HG03097 (cell line): ENCODE results near the gene LINC00632.

Source experiments
- ATAC-seq: cut with Tn5 transposase; IDR thresholded peaks from one replicate; pipeline ENCODE4 v1.9.1; 2021; ENCODE audit not compliant: unreplicated experiment, low FRiP score

The LINC00632 gene

DNA sequence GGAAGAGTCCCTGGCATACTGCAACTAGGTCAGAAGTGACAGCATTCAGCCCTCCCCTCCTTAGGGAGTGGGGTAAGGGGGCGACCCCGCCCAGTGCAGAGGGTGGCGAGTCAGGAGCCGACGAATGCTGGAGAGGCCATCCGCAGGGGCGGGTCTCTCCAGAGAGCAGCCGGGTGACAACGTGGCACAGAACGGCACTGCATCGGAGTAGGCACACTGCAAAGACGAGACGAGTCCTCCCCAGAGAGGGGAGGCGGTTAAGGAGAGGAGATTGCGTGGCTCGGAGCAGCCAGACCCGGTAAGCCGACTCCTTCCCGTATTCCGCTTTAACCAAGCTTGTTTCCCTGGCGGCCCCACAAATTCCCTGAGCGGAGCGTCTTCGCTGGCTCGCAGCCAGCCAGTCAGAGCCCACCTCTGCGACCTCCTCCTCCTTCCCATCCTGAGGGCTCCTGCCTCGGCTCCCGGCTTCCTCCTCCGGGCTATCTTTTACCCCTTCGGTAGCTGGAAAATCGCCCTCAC lies 54.9 kb downstream of the LINC00632 start:
- ATAC-seq = no peak

DNA sequence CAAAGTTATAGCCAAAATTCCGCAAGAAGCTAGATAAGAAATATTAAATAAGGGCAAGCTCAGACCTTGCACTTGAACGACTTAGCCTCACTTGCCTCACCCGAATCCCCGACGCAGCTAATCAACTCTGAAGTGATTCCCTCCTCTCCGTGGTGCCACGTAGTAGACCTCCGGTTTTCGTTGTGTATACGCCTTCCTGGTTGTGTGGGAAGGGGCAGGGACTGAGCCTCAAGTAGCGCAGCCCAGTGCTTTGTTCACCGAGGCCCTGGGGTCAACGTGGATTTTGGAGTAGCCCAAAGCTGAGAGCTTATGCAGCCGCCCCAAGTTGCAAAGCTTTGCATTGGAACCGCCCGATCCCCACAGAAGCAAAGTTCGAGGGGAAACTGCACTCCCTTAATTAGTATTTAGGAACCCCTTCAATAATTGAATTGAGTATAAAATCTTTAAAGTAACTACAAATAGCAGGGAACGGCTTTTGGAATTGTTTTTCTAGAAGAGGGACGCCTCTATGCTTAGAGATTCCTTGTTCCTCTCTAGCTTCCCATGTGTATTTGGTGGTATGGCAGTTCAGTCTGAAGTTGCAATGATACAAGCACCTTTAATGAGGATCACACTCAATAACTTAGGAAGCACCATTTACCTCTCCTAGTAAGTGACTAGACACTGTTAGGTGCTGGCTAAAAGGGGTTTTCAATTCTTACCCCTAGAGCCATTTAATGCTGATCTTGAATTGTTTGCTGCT lies 55.7 kb downstream of the LINC00632 start:
- ATAC-seq = no peak

DNA sequence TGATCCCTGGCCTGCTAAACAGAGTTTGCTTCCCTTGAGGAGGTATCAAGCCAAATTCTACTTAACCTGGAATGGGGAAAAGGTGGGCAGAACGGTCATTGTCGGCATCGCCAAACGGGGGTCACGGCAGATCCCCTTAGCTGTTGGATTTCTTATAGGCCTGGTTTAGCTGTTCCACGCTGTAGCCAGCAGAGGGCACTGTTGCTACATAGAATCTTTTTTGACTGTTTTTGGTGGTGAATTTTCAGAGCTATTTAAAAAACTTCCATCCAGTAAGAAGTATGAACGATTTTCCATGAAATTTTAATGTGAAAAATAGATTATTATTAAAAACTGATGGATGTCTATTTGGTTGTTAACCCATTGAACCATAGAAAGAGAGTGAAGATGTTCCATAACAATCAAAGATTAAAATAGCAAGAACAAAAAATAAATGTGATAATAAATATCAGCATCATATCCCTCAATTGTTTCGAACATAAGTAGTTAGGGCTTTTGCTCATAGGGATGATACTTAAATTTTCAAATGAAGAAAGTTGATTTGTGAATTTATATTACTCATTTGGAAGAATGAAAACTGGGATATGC lies 56.6 kb downstream of the LINC00632 start:
- no peak for ATAC-seq

DNA sequence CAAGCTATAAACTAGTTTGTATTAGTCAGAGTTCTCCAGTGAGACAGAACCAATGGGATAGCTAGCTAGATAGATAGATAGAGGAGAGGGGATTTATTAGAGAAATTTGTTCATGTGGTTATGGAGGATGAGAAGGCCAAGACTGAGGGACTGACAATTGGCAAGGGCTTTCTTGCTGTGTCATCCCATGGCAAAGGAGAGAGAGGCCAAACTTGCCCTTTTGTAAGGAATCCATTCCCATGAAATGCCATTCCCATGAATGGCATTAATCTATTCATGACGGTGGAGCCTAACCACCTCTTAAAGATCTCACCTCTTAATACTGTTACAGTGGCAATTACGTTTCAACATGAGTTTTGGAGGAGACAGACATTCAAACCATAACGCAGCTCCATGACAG lies 58.1 kb downstream of the LINC00632 start:
- ATAC-seq = no peak

DNA sequence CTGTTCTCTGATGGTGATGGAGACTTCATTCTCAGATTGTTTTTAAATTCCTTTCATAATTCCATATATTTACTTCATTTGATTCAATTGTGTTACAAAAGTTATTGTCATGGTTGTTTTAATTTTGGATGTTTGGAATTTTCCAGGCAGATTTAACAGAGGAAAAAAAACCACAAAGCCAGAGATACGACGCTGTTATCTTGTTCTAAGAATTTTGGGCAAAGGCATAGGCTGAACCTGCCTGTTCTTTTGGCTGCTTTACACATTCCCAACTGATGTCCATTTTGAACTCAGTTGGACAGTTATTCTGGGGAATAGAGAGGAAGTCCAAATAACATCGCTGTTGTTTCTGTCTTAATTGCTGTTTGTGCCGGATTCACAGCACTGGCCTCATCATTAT lies 65.7 kb downstream of the LINC00632 start:
- ATAC-seq = no peak

DNA sequence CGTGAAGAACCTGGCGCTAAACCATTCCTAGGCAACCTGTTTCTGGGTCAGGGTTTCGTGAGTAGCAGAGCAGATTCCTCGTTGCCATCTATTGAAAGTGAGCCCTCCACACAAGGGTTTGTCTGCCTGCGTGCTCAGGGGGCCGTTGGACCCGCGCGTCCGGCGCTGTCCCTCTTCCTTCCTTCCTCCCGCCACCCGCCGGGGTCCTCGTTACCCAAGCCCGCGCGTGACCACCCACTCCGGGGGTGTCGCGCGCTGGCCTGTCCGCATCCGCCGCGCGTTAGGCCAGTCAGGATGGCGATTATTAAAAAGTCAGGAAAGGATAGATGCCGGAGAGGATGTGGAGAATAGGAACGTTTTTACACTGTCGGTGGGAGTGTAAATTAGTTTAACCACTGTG lies 66.8 kb downstream of the LINC00632 start:
- no peak for ATAC-seq

DNA sequence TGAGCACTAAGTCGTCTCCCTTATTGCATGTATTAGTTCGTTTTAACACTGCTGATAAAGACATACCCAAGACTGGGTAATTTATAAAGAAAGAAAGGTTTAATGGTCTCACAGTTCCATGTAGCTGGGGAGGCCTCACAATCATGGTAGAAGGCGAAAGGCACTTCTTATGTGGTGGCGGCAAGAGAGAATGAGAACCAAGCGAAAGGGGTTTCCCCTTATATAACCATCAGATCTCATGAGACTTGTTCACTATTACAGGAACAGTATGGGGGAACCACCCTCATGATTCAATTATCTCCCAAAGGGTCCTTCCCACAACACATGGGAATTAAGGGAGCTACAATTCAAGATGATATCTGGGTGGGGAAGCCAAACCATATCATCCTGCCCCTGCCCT lies 85.1 kb downstream of the LINC00632 start:
- no peak for ATAC-seq

DNA sequence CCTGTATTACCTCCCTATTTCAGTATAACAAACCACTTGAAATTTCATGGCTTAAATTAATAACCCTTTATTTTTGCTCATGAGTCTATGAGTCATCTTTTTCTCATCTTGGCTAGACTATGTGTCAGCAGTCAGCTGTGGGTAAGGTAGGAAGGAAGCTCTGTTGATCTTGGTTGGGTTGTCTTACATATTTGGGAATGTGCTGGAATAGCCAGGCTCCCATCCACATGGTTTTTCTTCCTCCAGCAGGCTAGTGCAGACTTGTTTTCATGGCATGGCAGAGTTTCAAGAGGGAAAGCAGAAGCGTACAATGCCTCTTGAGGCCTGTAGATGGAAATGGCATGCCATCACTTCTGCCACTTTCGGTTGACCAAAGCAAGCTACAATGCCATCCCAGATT lies 89.7 kb downstream of the LINC00632 start:
- no peak for ATAC-seq

DNA sequence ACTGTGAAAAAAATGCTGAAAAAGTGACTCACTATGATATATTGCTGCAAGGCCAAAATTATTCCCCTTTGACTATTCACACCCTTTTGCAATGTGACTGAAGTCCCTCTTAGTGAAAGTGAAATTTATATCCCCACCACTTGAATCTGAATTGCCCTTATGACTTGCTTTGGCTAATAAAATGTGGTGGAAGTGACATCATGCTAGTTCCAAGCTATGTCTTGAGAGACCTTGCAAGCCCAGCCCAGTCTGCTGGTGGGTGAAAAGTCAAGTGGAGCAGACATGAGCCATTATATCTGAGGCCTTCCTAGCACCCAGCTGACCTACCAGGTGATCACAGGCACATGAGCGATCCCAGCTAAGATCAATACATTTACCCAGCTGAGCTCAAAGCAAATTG lies 94.7 kb downstream of the LINC00632 start:
- ATAC-seq = no peak

DNA sequence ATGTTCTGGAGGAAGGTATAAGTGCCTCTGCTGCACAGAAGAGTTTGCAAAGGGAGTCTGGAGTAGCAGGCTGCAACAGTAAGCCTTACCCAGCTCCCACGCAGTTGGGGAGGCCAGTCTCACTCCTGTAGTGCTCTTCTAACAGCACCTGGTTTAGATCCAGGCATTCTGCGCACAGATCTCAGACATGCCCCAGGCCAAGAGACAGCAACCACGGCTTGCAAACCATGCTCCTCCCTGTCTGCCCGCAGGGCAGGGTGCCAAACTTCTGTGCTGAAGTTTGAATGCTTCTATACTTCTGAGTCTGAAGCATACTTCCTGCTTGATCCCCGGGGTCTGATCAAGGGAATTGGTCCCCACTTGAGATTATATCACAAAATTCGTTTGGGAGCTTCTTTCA lies 106.3 kb downstream of the LINC00632 start:
- no peak for ATAC-seq

DNA sequence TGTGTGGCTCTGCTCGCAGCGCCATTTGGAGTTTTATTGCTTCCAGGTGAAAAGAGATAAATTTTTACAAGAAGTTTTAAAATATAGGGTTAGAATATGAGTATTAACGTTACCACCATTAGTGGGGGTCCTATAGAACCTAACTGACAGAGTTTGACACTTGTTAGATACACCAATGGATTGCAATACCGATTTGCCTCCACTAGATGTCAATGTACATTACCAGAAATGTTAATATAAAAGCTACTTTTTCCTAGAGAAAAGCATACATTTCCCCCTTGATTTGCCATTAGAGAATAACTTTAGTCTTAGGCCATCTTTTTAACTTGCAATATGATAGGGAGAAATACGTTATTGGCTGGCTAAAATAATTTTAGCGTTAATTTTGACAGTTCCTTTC lies 108.4 kb downstream of the LINC00632 start:
- no peak for ATAC-seq

DNA sequence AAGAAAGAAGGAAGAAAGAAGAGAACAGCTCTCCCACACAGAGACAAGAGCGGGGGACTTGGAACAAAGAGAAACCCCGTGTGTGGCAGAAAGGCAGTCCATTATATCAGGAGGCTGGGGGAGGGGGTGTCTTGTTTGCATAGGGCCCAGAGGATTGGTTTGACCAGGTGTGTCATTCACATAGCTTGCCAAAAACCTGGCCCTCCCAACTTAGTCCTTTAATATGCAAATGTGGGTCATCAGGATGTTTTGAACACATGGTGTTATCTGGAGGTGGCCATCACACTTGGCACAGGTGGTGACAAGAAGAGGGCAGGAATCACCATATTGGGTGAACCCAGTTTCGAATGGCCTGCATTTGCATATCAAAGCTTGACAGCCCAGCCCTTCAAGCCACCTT lies 111.7 kb downstream of the LINC00632 start:
- ATAC-seq = no peak

DNA sequence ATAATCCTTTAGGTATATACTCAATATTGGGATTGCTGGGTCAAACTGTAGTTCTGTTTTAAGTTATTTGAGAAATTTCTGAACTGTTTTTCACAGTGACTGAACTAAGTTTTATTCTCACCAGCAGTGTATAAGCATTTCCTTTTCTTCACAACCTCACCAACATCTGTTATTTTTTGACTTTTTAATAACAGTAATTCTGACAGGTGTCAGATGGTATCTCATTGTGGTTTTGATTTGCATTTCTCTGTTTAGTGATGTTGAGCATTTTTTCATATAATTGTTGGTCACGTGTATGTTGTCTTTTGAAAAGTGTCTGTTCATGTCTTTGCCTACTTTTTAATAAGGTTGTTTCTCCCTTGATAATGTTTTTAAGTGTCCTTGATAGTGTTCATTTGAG lies 112.6 kb downstream of the LINC00632 start:
- ATAC-seq = no peak

DNA sequence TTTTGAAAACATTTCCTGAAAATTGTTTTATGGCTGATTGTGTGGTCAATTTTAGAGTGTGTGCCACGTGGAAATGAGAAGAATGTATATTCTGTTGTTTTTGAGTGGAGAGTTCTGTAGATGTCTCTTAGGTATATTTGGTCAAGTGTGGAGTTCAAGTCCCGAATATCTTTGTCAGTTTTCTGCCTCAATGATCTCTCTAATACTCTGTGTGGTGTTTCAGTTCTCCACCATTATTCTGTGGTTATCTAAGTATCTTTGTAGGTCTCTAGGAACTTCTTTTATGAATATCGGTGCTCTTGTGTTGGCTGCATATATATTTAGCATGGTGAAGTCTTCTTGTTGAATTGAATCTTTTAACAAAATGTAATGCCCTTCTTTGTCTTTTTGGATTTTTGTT lies 113.3 kb downstream of the LINC00632 start:
- ATAC-seq = no peak

DNA sequence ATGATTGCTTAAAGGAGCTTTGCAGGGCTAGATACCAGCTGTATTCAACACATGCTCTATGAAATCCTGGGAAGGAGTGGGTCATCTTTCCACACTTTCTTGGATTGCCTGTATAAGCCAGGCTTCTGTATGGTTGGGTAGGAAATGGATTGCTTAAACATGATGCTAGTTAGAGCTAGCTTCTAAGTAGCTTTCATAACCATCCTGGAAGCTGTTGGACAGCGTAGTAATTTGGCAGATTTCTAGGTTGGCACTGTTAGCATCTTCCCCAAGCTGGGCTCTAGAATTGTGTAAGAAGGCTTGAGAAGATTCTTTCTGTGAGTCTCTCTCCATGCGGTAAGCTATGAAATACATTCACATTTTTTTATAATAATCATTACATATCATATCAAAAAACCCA lies 127.3 kb downstream of the LINC00632 start:
- no peak for ATAC-seq
